Measurements from ENCODE around the gene ALDOA.

Gene ALDOA

GRCh38 chr16:30070490-30070889 is 4.9 kb downstream of the ALDOA start:
- no peak for DNase-seq

DNA sequence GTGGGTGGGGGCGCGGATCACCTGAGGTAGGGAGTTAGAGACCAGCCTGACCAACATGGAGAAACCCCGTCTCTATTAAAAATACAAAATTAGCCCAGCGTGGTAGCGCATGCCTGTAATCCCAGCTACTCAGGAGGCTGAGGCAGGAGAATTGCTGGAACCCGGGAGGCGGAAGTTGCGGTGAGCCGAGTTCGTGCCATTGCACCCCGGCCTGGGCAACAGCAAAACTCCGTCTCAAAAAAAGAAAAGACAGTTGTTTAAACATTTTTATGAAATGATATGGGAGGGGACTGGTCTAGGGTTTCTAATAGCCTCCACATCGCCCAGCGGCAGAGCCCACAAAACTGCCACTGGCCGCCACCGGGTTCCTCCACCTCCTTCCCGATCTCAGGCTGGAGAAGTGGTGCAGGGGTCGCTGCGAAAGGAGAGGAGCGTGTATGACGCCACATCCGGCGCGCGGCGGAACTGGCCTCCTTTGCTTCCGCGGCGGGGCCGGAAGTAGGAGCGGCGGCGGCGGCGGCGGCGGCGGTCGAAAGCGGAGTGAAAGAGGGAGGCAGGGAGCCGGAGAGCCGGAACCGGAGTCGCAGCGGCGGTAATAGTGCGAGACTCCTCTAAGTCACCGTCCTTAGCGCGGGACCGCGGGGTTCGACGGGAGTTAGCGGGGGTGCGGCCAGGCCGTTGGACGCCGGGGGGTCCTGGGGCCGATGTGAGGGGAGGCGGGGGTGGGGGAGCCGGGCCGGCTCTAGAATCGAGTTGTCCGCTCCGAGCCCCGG is 10.1 kb downstream of the ALDOA start, which contains the start of gene PPP4C:
PPP4C (plus strand) TSS at position 492 of the 773 bp plus-strand sequence. CDS start 384 bp downstream, outside the sequence.
- peak; percentile 82 for DNase-seq

GRCh38 chr16:30076276-30076791 is 10.8 kb downstream of the ALDOA start:
- no peak for DNase-seq

GRCh38 chr16:30077656-30078055 is 12.1 kb downstream of the ALDOA start:
- no peak for DNase-seq

- no peak for DNase-seq
These were observed 13.2 kb downstream of the ALDOA start for GRCh38 chr16:30078744-30079143.

DNA sequence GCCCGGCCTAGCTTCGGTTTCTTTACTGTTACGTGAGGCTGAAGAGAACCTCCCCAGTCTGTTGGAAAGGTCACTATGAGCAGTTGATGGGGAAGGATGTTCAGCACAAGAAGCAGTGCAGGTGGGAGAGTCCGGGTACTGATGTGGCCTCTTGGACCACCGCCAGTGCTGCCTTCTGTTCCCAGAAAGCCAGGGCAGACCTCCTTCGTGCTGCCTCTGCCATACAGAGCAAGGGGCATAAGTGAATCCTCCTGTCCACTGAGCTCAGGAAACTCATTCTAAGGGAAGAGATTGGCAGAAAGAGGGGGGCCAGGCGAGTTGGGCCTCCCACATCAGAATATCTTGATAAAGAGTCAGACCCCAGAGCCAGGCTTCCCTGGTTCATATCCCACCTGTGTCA is 13.9 kb downstream of the ALDOA start:
- peak; percentile 72 for DNase-seq

DNA sequence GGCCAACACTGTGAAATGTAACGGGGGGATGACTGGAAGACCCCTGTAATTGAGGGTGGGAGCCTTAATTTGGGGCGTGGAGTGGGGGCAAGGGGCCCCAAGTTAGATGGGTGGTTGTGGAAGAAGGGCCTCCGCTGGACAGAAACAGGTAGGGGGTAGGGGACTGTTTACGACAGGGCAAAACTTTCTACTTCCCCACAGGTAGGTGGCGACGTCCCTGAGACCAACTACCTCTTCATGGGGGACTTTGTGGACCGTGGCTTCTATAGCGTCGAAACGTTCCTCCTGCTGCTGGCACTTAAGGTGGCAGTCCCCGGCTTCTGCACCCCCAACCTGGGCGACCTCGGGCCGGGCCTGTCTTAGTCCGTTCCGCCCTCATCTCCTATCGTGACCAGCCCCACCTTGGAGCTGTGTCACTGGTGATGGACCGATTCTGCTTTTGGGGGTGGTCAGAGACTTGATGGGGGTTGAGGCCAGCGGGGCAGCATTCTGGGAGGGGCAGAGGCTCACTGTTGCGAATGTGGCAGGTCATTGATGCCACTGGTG is 17.1 kb downstream of the ALDOA start:
- no peak for DNase-seq

GRCh38 chr16:30083216-30084055 is 17.9 kb downstream of the ALDOA start:
- DNase-seq, result no peak

- no peak for DNase-seq
These were observed 18.7 kb downstream of the ALDOA start for GRCh38 chr16:30084096-30084815.

DNA sequence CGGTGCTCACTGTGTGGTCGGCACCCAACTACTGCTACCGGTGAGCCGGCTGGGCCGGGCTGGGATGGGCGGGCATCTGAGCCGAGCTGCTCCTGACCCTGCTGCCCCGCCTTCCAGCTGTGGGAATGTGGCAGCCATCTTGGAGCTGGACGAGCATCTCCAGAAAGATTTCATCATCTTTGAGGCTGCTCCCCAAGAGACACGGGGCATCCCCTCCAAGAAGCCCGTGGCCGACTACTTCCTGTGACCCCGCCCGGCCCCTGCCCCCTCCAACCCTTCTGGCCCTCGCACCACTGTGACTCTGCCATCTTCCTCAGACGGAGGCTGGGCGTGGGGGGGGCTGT is 19.2 kb downstream of the ALDOA start:
- no peak for DNase-seq

DNA sequence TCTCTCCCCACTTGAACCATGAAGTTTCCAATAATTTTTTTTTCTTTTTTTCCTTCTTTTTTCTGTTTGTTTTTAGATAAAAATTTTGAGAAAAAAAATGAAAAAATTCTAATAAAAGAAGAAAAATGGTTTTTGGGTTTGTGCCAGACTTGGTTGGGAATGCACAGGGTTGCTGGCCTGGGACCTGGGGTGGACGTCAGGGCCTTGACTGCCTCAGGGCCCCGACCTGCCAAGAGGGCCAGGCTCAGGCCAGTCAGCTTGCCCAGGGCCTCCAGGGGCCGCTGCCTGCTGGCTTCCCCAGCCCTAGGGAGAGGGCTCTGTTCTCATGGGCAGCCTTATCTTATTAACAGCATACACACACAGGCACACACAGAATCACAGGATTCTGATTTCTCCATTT is 19.7 kb downstream of the ALDOA start:
- DNase-seq, result no peak

- no peak for DNase-seq
These were observed 20.3 kb downstream of the ALDOA start for GRCh38 chr16:30085820-30086219.

GRCh38 chr16:30086291-30087140 is 21.0 kb downstream of the ALDOA start:
- no peak for DNase-seq

- no peak for DNase-seq
These were observed 21.8 kb downstream of the ALDOA start for GRCh38 chr16:30087181-30087898.

DNA sequence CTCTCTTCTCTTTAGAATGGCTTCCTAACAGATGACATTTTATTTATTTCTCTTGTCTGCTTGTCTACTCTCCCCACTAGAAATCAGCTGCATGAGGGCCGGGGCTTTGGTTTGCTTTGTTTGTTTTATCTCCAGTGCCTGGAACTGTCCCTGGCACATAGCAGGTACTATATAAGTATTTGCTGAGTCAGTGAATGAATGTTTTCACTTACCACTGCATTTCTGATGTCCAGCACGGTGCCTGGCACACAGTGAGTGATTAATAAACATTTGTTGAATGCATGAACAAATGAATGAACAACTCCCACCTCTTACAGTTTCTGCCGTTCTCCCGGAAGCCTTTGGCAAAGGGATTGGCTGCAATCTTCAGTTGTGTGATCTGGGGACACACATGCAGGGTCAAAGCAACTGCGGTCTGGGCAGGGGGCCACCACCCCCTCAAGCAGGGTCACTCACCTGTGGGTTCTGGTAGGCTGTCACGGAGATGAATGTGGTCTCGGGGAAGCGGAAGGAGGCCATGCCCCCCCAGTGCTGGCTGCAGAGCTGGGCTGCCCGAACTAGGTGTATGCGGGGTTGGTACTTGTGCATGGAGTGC is 22.8 kb downstream of the ALDOA start:
- no peak for DNase-seq

DNA sequence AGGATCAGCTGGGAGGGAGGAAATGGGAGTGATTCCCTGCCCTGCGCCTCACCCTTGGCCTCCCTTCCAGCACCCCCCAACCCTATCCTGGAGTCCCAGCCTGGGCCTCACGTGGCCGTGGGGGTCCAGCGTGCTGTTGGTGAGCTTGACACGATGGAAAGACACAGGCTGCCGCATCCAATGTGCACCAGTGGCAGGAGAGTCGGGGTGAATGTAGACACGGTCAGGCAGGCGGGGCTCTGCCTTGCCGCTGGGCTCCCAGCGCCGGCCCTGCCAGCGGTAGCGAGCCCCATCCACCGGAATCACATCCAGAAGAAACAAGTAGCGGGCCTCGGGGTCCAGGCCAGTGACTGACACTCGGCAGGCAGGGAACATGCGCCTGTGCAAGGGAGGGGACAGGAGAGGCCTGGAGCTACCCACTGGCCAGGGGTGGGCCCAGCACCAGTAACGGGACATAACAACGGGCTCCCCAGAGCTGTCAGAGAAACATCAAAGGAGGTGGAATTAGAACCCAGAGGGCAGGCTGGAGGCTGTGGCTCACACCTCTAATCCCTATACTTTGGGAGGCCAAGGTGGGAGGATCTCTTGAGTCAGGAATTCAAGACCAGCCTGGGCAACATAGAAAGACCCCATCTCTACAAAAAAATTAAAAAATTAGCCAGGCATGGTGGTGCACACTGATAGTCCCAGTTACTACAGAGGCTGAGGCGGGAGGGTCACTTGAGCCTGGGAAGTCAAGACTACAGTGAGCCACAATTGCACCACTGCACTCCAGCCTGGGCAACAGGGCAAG is 23.5 kb downstream of the ALDOA start:
- no peak for DNase-seq

DNA sequence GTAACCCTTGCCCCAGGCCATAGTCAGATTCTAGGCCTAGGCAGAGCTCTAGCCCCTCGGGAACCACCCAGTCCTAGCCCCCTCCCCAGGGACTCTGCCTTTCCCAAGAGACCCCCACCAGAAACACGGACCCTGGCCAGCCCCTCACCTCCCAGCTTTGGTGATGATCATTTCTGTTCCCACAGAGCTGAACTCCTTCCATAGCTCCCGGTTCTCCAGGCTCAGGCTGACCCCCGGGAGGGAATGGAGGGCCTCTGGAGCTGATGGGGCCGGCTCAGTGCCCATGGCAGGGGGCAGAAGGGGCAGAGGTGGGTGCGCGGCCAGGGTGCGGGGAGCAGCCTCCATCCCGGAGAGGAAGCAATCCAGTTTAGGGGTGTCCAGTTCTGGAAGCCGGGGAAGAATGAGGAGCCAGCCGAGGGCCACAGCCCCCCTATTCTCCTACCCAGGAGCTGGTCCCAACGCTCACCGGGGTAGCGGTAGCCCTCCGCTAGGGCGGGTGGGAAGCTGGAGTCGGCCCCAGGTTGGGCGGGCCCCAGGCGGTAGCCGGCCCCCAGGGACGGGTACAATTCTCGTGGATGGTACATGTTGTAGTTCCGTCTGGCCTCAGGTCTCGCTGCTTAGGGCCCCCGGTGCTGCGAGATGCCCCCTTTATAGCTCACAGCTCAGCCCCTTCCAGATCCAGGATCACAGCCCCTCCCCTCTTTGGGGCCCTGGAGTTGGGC is 25.2 kb downstream of the ALDOA start:
- no peak for DNase-seq

DNA sequence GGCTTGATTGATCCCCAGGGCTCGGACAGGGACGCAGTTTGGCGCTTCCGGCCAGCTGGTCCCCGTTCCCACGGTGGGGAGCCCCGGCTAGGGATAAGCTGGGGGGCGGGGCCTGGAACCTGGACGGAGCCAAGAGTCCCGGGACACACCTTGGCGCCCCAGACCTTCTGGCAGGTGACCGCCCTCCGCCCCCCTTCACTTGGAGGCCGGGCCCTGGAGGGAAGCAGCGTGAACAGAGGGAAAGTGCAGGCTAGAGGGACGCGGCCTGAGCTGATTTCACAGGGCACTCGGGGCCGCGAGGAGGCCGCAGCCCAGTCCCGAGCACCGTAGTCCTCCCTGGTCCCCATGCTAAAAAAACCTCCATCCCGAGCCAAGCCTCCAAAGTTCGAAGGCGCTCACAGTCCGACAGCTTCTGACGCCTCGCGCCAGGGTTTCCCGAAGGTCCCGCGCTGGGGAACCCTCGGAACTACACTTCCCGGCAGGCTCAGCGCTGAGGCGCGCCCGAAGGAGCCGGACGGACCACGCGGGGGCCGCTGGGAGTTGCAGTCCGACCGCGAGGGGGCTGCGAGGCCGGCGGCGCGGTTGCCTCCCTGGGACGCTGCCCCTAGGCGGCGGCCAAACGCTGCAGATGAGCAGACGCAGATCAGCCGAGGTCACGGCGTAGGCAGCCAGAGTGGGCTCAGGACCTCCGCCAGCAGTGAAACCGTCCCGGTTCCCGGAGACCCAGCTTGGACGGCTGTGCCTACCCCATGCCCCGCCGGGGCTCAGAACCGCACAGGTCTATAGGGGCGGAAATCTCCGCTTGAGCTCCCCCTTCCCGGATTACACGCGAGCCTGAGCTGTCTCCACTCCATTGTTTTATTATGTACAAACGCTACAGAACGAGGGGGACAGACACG is 26.2 kb downstream of the ALDOA start, which contains the start of gene TBX6:
TBX6 (minus strand) TSS at position 451 of the 899 bp plus-strand sequence. CDS start 731 bp downstream, outside the sequence.
- DNase-seq, result peak; percentile 89

Measured in NCI-H2171 treated with DMSO at 0.1 percent for 48 hours (cell line).